ENCODE data around the gene SOD2.
"Not testable (repeated sequence)": the region's sequence is repeated elsewhere in the genome, so short reads cannot be mapped to it uniquely, and the experiment has no call there.

Gene SOD2

GRCh38 chr6:159682810-159683209 is 10.2 kb downstream of the SOD2 start:
- DNase-seq (ENCODE audit: low read depth): no peak

DNA sequence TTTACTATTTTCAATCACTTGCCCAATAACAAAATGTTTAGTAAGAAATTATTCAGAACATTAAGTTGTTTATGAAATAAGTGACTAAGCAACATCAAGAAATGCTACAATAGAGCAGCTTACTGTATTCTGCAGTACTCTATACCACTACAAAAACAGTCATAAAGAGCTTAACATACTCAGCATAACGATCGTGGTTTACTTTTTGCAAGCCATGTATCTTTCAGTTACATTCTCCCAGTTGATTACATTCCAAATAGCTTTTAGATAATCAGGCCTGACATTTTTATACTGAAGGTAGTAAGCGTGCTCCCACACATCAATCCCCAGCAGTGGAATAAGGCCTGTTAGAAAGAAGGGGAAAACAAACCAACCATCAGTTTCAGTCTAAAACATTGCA is 10.7 kb downstream of the SOD2 start:
- DNase-seq (ENCODE audit: low read depth): no peak

DNA sequence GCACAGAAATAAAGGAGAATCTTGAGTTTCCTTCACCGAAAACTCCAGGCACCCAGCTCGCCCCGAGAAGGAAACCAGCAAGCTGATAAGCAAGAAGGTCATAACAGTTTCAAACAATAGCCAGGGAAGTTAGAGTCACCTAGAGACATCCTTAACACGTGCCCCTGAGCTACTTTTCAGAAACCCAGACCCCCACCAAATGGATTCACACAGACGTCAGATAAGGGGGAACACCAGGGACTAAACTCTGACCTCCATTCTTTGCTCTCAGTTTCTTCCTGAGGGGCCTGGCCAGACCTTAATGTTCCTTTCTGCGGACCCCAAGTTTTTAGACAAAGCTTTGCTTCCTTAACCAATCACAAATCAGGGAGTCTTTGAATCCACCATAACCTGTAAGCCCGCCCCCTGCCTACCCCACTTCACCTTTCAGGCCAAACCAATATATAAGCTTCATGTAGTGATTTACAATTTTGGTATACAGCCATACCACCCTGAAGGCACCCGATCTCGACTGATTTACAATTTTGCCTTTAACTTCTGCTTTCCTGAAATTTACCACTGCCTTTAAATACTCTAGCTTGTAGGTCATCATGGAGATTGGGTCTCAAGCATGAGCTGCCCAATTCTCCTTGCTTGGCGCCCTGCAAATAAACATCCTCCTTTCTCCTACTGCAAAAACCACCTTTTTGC is 11.7 kb downstream of the SOD2 start:
- DNase-seq (ENCODE audit: low read depth): no peak

GRCh38 chr6:159680104-159680503 is 12.9 kb downstream of the SOD2 start:
- DNase-seq (ENCODE audit: low read depth): no peak

GRCh38 chr6:159679091-159680077 is 13.7 kb downstream of the SOD2 start:
- no peak for DNase-seq (ENCODE audit: low read depth)

GRCh38 chr6:159678574-159678973 is 14.5 kb downstream of the SOD2 start:
- no peak for DNase-seq (ENCODE audit: low read depth)

DNA sequence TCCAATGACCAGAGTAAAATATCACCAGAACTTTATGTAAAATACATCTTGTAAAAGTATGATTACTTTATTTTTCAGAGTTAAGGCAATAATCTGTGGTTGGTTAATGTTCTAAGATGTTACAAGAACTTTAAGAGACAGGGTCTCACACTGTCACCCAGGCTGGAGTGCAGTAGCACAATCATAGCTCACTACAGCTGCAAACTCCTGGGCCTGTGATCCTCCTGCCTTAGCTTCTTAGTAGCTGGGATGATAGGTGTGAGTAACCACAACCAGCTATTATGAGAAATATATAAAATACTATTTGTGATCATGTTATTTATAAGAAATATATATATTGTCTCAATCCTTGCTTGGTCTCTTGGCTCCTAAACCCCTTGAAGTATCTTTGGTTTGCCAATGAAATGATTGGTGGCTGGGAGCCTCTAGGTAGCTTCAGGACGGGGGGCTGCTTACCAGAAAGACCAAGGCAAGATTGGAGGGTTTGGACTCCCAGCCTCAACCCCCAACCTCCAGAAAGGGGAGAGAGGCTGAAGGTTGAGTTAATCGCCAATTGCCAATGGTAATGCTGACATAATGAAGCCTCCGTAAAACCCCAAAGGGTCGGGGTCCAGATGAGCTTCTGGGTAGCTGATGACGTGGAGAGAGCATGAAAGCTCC is 15.4 kb downstream of the SOD2 start:
- DNase-seq (ENCODE audit: low read depth): no peak

DNA sequence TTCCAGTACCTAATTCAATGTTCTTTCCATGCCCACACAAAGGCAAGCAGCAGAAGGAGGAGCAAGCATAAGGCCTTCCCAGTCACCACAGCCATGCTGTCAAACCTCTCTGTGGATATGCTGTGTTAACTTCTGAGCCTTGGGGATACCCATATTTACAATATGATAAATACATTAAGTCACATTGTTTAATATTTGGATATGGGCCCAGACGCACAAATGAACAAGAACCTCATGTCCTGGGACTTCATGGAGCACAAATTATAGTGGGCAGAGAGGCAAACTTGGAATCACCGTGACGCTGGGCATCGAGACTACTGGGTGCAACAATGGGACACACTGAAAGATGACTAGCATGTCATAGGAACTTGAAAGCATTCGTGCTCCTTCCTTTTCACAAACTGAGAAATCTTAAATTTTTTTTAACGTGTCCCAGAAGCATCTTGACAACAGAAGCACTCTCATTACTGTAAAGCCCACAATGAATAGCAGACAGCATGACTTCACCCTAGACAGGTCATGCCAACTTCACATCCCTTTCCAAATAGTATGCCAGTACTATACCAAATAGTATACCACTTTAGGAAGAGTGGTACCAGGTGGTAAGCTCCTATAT is 16.0 kb downstream of the SOD2 start:
- no peak for DNase-seq (ENCODE audit: low read depth)

GRCh38 chr6:159676236-159676635 is 16.8 kb downstream of the SOD2 start:
- DNase-seq (ENCODE audit: low read depth): not testable (repeated sequence)

- no peak for DNase-seq (ENCODE audit: low read depth)
These were observed 27.0 kb downstream of the SOD2 start for GRCh38 chr6:159665868-159666635.

DNA sequence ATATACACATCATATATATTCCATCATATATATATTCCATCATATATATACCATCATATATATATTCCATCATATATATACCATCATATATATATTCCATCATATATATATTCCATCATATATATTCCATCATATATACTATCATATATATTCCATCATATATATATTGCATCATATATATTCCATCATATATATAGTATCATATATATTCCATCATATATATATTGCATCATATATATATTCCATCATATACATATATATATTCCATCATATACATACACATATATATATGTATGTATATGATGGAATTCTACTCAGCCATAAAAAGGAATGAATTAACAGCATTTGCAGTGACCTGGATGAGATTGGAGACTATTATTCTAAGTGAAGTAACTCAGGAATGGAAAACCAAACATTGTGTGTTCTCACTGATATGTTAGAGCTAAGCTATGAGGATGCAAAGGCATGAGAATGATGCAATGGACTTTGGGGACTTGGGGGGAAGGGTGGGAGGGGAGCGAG is 29.6 kb downstream of the SOD2 start:
- not testable (repeated sequence) for DNase-seq (ENCODE audit: low read depth)

GRCh38 chr6:159661977-159662376 is 31.1 kb downstream of the SOD2 start:
- not testable (repeated sequence) for DNase-seq (ENCODE audit: low read depth)

GRCh38 chr6:159655409-159655988 is 37.5 kb downstream of the SOD2 start:
- DNase-seq (ENCODE audit: low read depth): no peak

GRCh38 chr6:159654483-159655098 is 38.5 kb downstream of the SOD2 start:
- DNase-seq (ENCODE audit: low read depth): peak; percentile 36

DNA sequence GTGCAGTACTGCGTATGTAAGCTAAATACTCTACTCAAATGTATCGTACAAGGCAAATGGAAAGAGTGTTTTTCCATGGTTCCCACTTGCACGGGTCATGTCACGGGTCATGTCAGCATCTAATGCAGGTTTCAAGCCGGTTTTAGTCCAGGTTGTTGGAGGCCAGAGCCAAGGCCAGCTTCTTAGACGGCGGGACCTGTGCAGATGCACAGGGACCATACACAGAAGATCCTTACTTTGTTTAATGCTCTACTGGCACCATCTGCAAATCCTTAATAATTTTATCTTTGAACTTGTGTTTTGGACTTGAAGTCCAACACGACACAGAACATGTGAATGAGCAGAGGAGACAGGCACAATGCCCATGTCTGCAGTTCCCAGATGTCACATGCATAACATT is 42.7 kb downstream of the SOD2 start:
- DNase-seq (ENCODE audit: low read depth): no peak

DNA sequence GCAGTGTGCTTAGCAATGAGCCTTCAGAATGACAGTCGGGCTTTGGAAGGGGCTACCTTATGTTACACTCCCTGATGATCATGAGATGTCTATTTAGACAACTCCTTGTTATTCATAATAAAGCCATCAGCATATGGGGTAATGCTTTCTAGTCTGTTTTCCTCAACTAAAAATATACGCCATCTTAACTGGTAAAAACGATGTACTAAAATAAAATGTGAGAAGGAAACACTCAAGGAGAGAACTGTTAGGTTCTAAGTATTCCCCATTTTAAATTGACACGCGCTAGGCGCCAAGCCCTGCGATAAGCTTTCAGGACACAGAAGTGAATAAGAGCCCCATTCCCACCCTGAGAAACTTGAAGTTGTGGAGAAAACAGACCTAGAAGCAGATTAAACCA is 43.6 kb downstream of the SOD2 start:
- DNase-seq (ENCODE audit: low read depth): no peak

DNA sequence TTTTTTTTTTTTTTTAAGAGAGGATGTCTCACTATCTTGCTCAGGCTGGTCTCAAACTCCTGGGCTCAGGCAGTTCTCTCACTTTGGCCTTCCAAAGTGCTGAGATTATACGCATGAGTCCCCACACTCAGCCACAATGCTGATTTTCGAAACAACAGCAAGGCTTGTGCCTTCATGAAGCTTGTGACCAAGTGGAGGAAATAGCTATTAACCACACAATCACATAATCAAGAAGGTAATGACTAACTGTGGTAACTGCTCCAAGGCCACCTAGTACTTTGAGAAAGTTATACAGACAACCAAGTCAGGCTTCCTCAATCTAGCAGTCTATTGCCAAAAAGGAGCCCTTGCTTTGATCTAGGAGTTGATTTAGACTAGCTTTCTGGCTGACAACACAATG is 46.3 kb downstream of the SOD2 start:
- no peak for DNase-seq (ENCODE audit: low read depth)

- no peak for DNase-seq (ENCODE audit: low read depth)
These were observed 46.9 kb downstream of the SOD2 start for GRCh38 chr6:159646116-159646515.

DNA sequence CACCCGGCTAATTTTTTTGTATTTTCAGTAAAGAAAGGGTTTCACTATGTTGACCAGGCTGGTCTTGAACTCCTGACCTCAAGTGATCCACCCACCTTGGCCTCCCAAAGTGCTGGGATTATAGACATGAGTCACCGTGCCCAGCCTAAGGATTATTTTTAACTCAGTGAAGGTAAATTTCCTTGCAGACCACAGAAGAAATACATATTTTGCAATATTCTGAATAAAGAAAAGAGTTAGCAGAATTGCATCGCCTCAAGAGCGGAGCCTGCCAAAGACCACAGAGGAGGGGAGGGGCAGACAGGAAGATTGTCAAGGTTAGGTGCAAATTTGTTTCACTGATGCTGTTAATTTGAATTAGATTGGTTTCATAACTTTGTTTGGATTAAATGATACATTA is 47.4 kb downstream of the SOD2 start:
- DNase-seq (ENCODE audit: low read depth): no peak

All from HS-5 (cell line).